ENCODE results near the gene MYNN.
A peak's percentile ranks its signal among the peaks of the same experiment; 100 is the strongest.

The MYNN gene

GRCh38 chr3:169792359-169792758, 19.2 kb downstream of the MYNN start:
- no peak overlapping the region for H3K4me3 ChIP-seq (ENCODE audit: low read depth, low read length)
- no peak for DNase-seq (ENCODE audit: low read depth)
- TF ChIP-seq, protein P1, sequence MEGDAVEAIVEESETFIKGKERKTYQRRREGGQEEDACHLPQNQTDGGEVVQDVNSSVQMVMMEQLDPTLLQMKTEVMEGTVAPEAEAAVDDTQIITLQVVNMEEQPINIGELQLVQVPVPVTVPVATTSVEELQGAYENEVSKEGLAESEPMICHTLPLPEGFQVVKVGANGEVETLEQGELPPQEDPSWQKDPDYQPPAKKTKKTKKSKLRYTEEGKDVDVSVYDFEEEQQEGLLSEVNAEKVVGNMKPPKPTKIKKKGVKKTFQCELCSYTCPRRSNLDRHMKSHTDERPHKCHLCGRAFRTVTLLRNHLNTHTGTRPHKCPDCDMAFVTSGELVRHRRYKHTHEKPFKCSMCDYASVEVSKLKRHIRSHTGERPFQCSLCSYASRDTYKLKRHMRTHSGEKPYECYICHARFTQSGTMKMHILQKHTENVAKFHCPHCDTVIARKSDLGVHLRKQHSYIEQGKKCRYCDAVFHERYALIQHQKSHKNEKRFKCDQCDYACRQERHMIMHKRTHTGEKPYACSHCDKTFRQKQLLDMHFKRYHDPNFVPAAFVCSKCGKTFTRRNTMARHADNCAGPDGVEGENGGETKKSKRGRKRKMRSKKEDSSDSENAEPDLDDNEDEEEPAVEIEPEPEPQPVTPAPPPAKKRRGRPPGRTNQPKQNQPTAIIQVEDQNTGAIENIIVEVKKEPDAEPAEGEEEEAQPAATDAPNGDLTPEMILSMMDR (IDR thresholded peaks at IDR 0.05; ENCODE audit: insufficient read depth, low read depth, low read length, missing control alignments), result no peak

DNA sequence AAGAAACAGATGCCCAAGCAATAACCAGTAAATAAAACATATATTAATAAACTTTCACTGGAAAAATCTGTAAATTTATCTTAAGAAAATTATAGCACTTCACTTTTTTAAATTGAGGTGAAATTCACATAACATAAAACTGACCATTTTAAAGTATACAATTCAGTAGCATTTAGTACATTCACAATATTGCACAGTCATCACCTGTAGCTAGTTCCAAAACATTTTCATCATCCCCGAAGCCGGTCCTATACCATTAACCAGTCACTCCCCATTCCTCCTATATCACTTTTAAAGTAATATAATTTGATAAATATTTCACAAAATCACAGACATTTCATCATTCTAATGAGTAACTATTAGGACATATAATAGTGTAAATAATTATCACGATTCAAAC, 31.5 kb downstream of the MYNN start:
- TF ChIP-seq, protein P1 (IDR thresholded peaks at IDR 0.05; ENCODE audit: insufficient read depth, low read depth, low read length, missing control alignments), result no peak
- no peak for DNase-seq (ENCODE audit: low read depth)
- H3K4me3 ChIP-seq (ENCODE audit: low read depth, low read length), result no peak overlapping the region

DNA sequence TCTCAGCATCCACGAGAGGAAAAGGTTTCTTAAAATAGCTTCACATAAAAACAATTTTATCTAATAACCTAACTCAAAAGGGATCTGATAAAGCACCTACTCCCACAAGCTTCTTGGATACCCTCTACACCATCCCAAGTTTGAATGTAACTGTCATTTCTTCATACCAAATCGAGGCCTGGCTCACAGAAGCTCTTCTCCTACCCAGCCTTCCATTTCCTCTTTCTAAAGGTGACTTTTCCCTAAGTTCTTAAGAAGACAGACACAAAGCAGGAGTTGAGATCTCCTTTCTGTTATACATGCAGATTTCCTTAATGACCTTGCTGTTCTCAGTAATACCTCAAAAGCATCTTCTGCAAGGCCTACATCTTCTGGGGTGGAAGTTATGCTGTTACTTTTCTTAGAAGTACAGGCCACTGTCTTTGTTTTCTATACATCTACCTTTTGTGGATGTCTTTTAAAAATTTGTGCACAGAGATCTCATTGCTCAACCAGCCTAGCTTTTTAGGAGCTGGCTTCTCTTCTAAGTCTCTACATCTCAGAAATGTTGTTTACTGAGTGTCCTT, 36.1 kb downstream of the MYNN start:
- TF ChIP-seq, protein P1 (IDR thresholded peaks at IDR 0.05; ENCODE audit: insufficient read depth, low read depth, low read length, missing control alignments), result no peak
- DNase-seq (ENCODE audit: low read depth), result no peak
- H3K4me3 ChIP-seq (ENCODE audit: low read depth, low read length), result no peak overlapping the region

DNA sequence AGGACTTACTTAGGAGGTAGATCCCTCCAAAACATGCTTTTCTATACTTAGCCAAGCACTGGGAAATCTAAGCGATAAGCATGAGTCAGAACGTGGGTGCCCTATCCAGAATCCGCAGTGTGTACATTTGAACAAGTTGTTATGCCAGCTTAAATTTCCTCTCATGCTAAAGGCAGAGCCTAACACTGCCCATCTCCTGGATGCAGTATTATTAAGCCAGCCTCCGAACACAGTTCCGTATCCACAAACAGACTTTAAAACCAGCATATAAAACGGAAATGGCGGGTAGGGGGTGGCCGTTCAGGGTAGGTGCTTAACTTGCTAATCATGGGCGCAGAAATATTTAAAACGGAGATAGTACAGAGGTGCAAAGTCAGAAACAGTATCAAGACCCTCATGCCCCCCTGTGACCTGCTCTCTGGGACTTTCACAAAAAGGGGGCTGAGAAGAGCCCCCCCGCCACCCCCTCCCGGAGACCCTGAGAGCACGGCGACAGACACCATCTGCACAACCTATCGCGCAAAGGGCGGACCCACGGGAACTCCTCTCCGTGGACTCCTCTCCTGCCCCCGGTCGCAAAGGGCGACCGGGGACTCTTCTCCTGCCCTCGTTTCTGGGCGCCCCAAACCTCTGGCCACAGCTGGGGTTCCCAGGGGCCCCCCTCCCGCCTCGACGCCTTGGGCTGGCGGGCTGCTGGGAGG, 38.6 kb downstream of the MYNN start:
- peak overlapping the region; percentile 72 for H3K4me3 ChIP-seq (ENCODE audit: low read depth, low read length)
- TF ChIP-seq, protein P1 (IDR thresholded peaks at IDR 0.05; ENCODE audit: insufficient read depth, low read depth, low read length, missing control alignments), result no peak
- no peak for DNase-seq (ENCODE audit: low read depth)

- peak; percentile 94 for DNase-seq (ENCODE audit: low read depth)
- H3K4me3 ChIP-seq (ENCODE audit: low read depth, low read length), result peak within 1 kb of the TSS; percentile 72
- TF ChIP-seq, protein P1 (IDR thresholded peaks at IDR 0.05; ENCODE audit: insufficient read depth, low read depth, low read length, missing control alignments), result no peak
Measured at GRCh38 chr3:169812332-169813235, 39.4 kb downstream of the MYNN start, which contains the start of the genes LRRC34 and LRRIQ4. TSS of gene LRRC34 (minus strand) at chr3:169812904. CDS start at chr3:169812548, 356 bp downstream. TSS of gene LRRIQ4 (plus strand) at chr3:169812870. CDS start at chr3:169821922, 9,052 bp downstream.

DNA sequence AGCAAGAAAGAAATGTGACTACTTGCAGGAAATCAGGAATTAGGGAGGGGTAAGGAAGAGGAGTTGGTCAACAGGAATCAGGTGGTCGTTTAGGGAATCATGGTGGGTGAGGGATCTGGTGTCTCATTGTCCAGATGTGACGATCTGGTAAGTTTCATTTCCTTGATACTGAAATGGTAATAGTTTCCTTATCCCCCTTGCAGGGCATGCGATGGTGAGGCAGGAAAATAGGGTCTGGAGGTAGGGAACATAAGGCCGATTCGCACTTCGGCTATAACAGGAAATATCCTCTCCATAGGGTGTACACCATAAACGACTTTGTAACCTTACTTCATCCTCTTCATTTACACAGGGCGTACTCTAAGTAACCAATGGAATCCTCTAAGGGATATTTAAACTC, 40.1 kb downstream of the MYNN start:
- TF ChIP-seq, protein P1 (IDR thresholded peaks at IDR 0.05; ENCODE audit: insufficient read depth, low read depth, low read length, missing control alignments), result no peak
- H3K4me3 ChIP-seq (ENCODE audit: low read depth, low read length), result peak overlapping the region; percentile 72
- no peak for DNase-seq (ENCODE audit: low read depth)
